ENCODE results near the gene CACNG4.

CACNG4 gene

DNA sequence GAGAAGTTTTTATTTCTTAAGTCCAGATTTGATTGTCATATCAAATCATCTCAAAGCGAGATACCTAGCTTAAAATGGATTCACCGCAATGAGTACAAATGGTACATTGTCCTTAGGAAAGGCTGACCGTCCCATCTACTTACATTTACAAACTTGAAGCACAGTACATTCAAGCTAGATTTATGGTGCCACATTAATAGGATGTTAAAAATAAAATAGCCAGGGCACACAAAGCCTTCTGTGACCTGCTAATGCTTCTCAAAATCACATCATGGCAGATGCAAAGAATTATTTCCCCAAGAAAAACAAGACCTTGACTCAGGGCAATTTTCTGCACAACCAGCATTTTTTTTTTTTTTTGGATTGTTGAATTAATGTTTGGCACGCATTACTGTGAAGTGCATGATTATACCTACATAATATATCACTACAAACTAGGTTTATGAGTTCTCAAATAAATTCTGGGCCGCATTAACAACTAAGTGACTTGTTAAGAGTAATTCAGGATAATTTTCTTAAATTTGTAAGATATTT, 105.2 kb downstream of the CACNG4 start:
- TF ChIP-seq, protein P1, sequence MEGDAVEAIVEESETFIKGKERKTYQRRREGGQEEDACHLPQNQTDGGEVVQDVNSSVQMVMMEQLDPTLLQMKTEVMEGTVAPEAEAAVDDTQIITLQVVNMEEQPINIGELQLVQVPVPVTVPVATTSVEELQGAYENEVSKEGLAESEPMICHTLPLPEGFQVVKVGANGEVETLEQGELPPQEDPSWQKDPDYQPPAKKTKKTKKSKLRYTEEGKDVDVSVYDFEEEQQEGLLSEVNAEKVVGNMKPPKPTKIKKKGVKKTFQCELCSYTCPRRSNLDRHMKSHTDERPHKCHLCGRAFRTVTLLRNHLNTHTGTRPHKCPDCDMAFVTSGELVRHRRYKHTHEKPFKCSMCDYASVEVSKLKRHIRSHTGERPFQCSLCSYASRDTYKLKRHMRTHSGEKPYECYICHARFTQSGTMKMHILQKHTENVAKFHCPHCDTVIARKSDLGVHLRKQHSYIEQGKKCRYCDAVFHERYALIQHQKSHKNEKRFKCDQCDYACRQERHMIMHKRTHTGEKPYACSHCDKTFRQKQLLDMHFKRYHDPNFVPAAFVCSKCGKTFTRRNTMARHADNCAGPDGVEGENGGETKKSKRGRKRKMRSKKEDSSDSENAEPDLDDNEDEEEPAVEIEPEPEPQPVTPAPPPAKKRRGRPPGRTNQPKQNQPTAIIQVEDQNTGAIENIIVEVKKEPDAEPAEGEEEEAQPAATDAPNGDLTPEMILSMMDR (IDR thresholded peaks at IDR 0.05; ENCODE audit: low read depth, low read length): no peak
- no peak for DNase-seq (ENCODE audit: low read depth in 2 of 2)
- H3K4me3 ChIP-seq (replicated peaks in 1 of 2; ENCODE audit: low read depth in 2 of 2, low read length in 2 of 2): no peak overlapping the region

DNA sequence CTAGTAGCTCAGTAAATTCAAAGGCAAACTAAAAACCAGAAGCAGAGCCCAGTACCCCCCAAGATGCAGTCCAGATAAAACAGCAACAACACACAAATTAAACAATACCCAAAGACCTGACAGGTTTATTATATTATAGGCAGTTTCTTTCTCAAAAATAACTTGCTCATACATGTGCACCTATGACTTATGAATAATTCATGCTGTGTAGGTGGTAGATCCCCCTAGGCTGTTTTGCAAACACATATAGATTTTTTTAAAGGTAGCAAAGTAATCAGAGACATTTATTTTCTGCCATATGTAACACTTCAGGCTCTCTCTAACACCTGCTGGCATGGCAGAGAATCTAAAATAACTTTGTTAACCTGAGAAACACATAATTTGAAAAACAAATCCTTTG, 107.1 kb downstream of the CACNG4 start:
- TF ChIP-seq, protein P1 (IDR thresholded peaks at IDR 0.05; ENCODE audit: low read depth, low read length): no peak
- DNase-seq (ENCODE audit: low read depth in 2 of 2): no peak
- no peak overlapping the region for H3K4me3 ChIP-seq (replicated peaks in 1 of 2; ENCODE audit: low read depth in 2 of 2, low read length in 2 of 2)

DNA sequence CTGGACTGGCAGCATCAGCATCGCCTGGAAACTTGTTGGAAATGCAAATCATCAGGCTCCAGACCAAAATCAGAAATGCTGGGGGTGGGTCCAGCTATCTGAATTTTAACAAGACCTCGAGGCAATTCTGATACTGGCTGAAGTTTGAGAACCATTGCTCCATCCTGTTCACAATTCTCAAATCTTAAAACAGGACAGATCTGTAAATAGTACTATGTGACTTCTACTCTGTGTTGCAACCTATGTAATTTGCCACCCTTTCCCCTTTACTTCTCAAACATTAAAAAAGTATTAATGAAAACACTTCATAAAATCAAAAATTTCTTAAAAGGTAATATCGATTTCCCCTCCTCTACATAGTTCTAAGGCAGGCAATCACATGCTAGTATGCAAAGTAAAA, 108.4 kb downstream of the CACNG4 start:
- H3K4me3 ChIP-seq (replicated peaks in 1 of 2; ENCODE audit: low read depth in 2 of 2, low read length in 2 of 2): no peak overlapping the region
- TF ChIP-seq, protein P1 (IDR thresholded peaks at IDR 0.05; ENCODE audit: low read depth, low read length): no peak
- no peak for DNase-seq (ENCODE audit: low read depth in 2 of 2)

DNA sequence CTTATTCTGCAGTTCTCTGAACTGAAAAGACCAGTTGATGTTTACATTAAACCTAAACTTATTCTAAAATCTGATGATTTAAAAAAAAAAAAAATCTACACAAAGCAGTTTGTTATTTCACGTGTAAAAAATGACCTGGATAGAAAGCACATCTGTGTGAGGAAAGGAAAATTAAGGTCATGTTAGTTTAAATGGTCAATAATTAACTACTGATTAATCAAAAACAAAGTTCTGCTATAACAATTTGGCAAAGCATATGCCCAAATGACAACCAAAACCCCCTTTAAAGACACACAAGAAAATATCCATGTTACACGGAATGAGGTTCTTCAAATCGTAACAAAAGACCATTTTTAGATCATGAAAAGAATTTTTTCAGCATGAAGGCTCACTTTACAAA, 110.3 kb downstream of the CACNG4 start:
- TF ChIP-seq, protein P1 (IDR thresholded peaks at IDR 0.05; ENCODE audit: low read depth, low read length): no peak
- H3K4me3 ChIP-seq (replicated peaks in 1 of 2; ENCODE audit: low read depth in 2 of 2, low read length in 2 of 2): no peak overlapping the region
- DNase-seq (ENCODE audit: low read depth in 2 of 2): no peak

DNA sequence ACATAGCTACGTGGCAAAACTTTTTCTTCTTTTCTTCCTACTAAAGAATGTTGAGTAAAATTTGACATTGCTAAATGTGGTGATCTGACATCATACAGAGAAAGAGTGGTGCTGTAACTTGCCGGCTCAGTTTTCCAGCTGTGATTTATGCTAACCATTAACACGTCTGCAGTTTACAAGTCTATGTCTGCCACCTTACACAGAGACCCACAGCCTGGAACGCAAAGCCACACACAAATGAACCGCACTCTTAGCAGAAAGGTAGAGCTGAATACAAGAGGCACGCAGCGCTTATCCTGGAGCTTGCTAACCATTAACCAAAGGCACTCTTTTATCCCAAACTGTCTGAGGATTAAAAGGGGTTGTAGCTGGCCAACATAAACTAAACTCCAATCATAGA, 111.8 kb downstream of the CACNG4 start:
- no peak overlapping the region for H3K4me3 ChIP-seq (replicated peaks in 1 of 2; ENCODE audit: low read depth in 2 of 2, low read length in 2 of 2)
- no peak for DNase-seq (ENCODE audit: low read depth in 2 of 2)
- TF ChIP-seq, protein P1 (IDR thresholded peaks at IDR 0.05; ENCODE audit: low read depth, low read length): no peak

DNA sequence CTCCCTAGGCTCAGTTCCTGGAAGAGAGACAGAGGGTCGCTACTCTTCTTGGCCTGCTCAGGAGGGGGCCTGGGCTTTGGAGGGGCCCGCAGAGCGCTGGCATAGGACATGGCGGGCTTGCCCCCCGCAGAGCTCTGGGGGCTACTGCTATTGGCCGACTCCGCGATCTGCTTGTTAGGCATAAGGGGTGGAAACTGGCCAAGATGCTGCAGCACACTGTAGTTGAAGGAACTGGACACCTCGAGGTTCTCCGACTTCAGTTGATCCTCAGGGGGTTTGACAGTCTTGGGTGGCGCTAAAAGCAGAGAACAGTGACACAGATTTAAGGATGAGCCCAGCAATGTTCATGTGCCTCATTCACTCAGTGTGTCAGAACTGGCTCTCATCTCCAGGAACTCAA, 113.8 kb downstream of the CACNG4 start:
- H3K4me3 ChIP-seq (replicated peaks in 1 of 2; ENCODE audit: low read depth in 2 of 2, low read length in 2 of 2): no peak overlapping the region
- no peak for DNase-seq (ENCODE audit: low read depth in 2 of 2)
- TF ChIP-seq, protein P1 (IDR thresholded peaks at IDR 0.05; ENCODE audit: low read depth, low read length): no peak

DNA sequence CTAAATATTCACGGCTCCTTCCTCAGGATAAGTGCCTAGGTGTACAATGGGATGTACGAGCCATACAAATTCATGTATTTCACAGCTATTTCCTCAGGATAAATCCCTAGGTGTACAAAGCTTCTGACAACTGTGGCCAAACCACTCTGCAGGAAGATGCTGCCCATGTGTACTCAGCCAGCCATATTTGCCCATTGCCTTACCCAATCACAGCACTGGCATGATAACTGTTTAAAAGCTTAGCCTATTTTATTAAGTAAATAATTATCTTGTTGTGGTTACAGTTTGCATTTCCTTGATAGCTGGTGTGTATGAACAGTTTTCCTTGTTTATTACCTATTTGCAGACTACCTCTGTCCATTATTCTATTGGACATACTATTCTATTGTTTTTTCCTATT, 115.0 kb downstream of the CACNG4 start:
- TF ChIP-seq, protein P1 (IDR thresholded peaks at IDR 0.05; ENCODE audit: low read depth, low read length): no peak
- no peak for DNase-seq (ENCODE audit: low read depth in 2 of 2)
- no peak overlapping the region for H3K4me3 ChIP-seq (replicated peaks in 1 of 2; ENCODE audit: low read depth in 2 of 2, low read length in 2 of 2)

Measured in cardiac fibroblast (primary cell).